ENCODE data around the gene HEXB.
"Not testable (repeated sequence)": the region's sequence is repeated elsewhere in the genome, so short reads cannot be mapped to it uniquely, and the experiment has no call there.

The HEXB gene

DNA sequence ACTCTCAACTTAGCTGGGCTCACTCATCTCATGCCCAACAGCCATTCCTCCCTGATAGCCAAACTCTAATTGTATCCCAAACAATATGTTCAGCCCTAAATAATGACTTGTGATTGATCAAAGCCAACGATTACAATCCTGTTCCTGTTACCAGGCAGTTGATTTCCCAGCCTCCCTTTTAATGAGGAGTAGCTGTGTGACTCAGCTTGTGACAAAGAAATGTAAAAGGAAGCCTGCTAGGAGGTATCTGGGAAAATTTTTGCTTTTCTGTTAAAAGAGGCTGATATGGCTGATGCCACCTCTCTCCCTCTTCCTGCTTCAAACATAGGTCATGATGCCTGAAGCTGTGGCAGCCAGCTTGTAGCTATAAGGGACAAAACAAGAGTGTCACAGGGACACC lies 24.9 kb upstream of the HEXB start:
- DNase-seq = no peak

DNA sequence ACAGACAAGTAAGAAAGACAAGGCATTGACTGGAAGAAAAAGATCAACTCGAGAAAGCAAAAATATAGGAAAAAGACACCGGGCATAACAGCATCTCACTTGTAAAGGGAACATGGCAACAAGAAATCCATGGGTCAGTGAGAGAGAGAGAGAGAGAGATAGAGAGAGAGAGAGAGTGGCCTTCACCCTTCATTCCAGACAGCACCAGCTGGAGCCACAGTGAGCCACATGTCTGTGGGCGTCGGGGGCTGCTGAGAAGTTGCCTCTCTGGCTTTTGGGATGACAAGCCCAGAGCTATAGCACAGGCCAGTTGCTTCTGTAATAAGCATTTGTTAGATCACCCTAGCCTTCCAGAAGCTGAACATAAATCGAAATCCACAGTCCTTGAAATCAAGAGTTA lies 24.2 kb upstream of the HEXB start:
- DNase-seq = no peak

DNA sequence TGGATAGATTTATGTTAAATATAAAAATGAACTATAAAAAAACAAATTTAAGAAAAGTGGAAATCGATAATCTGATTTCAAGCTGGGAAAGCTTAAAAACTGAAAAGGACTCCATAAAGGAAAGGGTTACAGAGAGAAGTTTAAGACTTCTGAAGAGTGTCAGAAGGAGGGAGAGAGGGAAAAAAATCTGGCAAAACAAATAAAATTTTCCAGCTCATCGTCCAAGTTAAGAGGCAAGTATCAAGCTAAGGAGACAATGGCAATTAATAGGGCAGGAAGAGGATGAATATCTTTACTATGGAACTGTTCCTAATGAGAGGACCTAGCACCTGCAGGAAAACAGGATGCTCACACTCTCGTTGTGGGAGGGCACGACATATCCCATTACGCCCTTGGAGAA lies 20.5 kb upstream of the HEXB start:
- DNase-seq = no peak

DNA sequence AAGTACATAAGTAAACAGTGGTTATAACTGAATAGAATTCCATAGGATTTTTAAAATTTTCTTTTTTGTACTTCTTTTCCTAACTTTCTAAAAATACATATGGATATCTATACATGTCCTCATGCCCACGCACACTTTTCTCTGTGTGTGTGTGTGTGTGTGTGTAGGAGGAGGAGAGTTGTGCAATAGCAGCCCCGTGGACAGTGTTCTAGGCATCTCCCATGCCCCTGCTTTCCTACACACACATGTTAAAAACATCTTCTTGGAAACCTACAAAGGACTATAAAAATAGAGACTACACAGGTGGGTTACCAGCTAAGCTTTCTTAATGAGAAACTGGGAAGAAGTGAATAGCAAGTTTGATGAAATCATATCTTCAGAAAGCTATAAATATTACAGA lies 19.8 kb upstream of the HEXB start:
- no peak for DNase-seq

DNA sequence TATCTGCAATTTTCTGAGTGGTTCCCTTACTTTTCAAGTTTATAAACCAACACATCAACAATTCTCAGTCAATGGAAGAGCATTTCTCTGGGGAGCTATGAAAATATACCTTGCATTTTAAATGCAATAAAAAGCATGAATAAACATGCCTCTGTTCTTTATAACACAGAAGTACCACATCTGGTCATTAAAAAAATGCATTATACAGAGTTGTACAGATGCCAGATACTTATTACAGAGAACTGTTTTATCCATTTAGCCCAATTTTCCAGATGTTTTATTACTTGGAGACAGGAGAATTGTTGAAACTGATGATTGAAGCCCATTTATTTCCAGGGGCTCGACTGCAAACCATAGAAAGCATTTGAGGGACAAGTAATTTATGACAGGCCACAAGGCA lies 19.2 kb upstream of the HEXB start:
- no peak for DNase-seq

DNA sequence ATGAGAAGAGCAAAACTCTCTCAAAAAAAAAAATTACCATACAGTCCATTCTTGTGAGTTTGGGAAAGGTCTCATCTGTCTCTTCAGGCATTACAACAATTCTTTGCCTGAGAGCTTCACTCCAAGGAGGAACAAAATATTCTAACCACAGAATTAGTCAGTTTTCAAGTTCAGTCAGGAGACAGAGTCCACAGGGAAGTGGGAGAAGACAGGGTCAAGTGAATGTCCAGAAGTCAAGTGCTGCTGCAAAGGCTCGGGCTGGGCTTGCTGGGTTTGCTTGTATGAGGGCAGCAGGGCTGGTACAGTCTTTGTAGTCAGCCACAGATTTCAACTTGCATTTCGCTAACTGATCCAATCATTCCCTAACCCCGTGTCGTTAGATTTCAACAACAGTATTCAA lies 17.6 kb upstream of the HEXB start:
- DNase-seq = no peak

DNA sequence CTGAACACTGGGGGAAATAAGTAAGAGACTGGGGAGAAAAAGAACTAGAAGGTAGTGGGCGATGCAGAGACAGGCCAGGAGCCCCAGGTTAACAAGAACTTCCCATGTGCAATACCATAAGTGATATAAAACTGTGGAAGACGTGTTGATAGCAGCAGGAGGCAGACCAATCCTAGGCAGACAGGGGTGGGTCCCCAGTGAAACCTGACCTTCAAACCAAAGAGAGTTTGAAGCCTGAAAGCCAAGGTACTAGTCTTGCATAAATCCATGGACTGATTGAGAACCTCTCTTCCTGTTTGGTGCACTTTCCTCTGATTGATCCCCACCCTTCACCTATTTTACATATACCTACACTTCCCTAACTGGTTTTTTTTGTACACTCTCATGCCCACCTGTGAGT lies 15.2 kb upstream of the HEXB start:
- no peak for DNase-seq

DNA sequence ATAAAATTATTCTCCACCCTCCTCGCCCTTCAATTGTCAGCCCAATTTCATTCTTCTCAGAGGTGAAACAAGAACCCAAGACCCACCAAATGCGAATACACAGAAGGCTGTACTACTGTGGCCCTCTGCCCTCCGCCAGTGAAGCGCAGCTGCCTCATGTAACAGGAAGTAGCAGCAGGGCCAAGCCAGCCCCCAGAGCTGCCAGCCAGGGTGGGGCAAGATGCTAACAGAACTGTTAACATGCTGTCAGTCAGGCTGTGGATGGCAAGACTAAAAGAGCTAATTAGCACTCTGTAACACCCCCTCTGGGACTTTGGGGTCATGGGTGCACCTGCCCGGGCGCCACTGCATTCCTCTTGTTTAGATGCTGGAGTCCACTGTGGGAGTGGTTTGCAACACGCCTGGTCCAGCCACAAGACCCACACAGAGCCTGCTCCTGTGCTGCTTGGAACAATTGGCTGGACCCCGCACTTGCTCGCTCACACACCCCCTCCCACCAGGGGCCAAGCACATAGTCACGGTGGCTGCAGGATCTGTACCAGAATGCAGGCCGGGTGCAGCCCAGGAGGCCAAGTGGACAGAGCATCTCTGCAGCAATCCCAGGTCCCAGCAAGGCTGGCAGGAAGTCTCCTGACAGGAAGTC lies 14.5 kb upstream of the HEXB start:
- no peak for DNase-seq

DNA sequence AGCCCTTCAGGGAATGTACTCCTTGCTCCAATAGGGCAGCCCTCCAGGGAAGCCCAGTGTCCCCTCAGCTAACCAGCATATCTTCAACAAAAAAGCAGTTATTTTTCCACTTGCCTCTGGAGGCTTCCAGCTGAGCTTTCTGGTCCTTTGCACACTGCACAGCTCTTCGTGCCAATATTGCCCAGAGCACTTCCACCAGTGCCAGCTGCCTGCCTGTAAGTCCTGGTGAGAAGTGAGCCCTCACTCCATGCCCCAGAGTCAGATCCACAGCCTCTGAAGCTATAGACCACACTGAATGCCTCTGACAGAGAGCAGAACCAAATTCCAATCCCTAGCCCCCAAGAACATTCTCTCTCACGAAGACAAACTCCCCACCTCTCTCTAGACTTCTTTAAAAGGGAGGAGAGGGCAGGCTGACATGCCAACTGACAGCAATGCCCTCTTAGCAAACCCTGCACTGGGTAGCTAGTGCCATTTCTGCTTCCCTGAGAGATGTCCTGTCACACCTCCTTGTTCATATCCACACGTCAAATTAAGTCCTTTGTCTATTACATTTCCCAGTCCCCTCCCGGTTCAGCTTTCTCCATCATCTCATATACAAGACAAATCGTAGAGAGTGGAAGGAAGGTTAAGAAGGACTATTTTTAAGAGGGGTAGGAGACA lies 12.7 kb upstream of the HEXB start:
- no peak for DNase-seq

DNA sequence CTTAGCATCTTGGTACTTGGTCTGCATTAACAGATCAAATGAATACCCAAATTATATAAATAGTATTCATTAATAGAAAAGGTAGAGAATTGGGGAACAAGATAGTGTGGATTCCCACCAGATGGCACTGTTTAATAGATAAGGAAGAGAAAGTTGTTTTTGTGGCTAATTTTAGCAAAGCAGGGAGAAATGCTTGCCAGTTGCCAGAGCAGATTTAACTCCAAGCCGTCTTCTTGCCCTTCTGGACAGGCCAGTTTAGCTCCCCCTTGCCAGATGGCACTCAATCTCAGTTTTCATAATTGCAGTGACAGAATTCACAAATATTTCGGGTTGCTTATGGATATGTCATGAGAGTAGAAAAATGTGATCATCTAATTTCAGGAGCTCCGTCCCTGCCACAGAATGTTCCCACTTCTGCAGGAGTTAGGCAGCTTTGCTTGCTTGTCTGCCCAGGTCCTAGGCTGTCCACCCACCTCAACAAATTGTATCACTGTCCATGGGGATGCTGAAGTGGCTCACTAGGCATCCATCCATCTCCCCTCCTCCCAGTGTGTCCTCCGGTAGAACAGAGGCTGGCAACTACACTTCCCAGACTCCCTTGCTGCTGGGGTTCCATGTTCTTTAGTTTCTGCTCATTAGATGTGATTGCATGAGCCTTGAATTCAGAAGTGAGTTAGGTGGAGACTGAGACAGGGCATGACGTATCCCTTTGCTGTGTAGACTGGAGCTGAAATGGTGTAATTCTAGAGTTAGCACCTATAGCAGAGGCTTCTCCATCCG lies 11.8 kb upstream of the HEXB start:
- DNase-seq = peak; percentile 39

DNA sequence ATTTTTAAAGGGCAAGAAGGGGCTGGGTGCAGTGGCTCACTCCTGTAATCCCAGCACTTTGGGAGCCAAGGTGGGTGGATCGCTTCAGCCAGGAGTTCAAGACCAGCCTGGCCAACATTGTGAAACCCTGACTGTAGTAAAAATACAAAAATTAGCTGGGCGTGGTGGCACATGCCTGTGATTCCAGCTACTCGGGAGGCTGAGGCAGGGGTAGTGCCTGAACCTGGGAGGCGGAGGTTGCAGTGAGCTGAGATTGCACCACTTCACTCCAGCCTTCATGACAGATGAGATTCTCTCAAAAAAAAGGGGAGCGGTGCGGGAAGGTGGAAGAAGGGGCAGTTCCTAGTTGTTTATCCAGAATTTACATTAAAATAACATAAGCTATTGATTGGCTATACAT lies 8.6 kb upstream of the HEXB start:
- DNase-seq = not testable (repeated sequence)

DNA sequence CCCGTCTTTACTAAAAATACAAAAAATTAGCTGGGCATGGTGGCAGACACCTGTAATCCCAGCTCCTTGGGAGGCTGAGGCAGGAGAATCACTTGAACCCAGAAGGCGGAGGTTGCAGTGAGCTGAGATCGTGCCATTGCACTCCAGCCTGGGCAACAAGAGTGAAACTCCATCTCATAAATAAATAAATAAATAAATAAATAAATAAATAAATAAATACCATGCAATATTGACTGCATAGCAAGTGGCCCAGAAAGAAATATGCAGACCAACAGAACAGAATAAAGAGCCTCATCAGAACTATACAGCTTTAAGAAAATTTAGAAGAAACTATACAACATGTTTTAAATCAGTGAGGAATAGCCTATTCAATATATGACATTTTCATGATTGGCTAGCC lies 6.9 kb upstream of the HEXB start:
- not testable (repeated sequence) for DNase-seq

DNA sequence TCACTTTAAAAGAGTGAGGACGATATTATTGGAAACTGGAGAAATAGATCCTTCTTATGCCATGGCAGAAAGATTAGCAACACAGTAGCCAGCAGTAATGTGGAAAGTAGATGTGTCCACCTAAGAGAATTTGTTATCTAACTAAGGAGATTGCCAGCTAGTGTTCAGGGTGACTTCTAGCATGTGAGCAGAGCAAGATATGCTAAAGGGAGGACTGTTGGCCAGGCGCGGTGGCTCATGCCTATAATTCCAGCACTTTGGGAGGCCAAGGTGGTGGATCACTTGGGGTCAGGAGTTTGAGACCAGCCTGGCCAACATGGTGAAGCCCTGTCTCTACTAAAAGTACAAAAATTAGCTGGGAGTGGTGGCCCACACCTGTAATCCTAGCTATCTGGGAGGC lies 5.7 kb upstream of the HEXB start:
- DNase-seq = not testable (repeated sequence)

DNA sequence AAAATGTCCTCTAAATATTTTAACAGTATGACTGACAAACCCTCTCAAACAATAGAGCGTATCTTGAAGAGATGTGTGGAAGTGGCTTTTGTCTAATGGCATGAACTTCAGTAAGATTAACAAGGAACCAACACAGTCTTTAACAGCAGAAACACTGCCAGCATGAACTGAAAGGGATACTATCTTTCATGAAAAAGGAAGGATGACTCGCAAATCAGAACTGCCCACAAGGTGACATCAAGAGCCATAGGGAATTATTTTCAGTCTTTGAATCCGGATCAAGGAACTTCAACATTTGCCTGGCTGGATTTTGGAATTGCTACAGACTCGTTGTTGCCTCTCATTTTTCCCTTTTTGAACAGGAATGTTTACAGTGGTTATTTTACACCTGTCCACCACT lies 5.1 kb upstream of the HEXB start:
- DNase-seq = no peak

DNA sequence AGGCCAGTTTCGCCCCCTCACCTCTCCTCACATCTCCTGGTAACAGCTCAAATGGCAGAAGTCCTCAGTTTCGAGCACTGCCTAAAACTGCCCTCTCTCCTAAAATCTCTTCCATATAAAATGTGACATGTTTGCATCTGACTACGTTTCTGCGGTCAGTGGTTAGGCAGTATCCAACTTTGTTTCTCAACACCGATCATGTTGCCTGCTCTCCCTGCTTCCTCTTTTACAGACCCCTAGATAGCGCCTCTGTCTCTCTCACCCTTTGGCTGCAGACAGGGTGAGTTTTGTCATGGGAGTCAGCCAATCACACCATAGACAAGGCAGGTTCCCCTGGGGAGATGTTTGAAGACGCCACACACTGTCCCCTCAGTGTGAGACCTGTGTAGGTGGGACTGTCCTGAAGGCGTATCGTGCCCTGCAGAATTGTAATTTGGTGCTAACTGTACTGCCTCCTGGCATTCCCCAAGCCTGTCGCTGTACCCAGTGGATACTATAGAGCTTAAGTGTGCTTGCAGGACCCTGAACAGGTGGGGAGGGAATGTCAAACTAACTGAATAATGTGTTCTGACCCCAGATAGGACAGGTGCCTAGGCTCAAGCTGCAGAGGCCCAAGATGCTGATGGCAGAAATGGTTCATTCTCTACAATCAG lies 1.1 kb downstream of the HEXB start:
- DNase-seq = peak; percentile 24

DNA sequence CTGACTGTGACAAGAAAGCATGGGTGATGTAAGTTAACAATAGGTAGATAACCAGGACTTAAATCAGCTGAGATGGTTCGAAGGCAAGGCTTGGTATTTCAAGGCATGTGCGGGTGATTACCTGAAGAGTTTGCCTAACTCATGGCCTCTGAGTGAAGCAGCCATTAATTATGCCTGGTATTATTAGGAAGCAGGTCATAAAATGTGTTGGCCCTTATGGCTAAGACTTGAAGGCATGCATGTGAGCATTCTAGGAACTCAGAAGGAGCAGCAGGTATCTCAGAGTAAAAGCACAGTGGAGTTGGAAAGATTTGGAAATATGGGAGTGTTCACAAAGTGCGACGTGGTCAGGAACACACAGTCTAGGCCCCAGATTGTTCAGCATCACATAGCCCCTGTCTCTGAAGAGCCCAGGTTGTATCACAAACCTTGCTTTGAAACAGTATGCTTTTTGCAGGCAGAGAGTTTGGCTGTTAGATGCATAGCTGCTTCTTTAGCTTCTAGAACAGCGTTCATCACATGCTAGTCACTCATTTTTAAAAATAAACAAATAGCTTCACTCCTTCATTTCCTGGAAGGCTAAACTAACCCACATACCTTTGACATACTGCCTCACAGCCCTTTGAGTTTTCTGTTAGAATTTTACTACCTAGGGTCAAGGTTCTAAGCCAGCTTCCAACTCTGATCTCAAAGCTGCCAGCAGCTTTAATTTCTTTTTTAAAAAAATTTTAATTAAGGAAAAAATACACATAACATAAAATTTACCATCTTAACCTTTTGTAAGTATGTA lies 2.1 kb downstream of the HEXB start:
- no peak for DNase-seq

DNA sequence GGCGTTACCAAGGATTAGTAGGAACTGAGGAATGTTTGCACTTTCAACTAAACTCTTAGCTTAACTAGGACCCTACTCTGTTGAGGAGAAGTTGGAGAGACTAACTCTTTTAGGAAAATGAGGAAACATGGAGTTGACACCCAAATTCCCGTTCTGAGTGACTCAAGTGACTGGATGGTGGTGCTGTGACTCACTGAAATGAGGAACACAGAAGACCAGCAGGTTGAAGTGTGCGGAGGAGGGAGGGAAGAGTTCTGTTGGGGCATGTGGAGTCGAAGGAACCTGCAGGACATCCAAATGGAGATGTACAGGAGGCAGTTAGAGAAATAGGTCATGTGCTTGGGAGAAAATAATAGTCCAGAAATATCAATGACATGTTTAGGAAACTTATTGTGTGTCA lies 8.2 kb downstream of the HEXB start:
- DNase-seq = no peak

DNA sequence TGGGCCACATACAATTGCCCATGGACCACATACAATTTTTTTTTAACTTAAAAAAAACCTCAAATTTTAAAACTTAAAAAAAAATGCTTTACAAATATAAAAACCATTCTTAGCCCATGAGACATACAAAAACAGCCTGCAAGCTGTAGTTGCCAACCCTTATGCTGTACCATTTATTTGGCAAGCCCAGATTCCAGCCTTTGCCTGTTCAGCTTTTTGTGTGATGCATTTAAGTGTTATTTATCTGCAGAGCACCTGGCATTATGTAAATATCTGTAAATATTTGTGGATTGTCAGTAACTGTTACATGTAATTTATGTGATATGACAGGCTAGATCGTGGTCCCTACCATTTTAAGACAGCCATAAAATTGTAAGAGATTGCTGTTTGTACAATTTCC lies 32.6 kb downstream of the HEXB start:
- no peak for DNase-seq

DNA sequence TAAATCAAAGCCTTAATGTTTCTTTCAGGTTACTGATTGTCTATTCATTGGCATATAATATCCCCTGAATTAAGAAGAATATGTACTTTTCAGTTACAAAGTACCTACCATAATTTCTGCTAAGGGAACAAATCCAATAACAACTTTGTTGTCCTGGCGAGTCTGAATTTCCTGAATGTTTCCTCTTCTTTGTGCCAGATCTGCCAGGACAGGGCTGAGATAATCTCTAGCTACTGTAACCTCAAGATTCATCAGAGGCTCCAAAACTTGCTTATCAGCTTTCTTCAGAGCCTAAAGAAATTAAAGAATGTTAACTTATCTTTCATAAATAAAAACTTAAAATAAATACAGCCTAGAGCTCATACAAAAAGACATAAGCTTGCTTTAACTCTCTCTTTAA lies 37.2 kb downstream of the HEXB start:
- no peak for DNase-seq

DNA sequence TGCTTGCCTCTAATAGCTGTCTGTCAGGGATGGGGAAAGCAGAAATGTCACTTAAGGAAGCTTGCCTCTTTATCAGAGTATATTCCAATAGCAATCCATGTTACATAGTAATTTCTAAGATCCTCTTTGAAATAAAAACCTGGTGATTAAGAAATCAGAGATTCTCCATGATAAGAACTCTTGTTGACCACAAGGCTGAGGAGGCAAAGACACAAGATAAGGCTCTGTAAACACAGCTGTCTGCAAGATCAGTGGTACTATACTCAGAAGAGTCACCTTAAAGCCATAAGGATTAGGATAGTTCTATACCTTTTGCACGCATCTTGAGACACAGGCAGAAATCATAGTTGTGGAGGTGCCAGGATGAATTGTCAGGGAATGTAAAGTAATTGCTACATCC lies 40.3 kb downstream of the HEXB start:
- no peak for DNase-seq

DNA sequence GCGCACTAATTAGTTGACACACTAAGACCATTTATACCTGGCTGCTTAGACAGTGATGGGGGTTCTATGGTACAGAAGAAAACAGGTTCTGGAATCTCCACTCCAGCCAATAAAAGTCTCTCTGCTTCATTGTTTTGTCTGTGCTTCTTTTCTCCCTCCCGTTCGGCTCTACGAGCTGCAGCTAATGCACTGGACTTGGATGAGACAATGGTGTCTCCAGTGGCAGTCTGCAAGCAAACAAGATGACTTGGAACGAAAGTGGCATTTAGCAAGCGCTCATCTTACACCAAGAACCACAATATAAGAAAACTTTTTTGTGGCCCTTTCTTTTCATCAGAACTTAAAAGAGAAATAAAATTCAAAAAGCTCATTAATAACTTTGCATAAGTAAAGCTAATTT lies 51.7 kb downstream of the HEXB start:
- DNase-seq = no peak

DNA sequence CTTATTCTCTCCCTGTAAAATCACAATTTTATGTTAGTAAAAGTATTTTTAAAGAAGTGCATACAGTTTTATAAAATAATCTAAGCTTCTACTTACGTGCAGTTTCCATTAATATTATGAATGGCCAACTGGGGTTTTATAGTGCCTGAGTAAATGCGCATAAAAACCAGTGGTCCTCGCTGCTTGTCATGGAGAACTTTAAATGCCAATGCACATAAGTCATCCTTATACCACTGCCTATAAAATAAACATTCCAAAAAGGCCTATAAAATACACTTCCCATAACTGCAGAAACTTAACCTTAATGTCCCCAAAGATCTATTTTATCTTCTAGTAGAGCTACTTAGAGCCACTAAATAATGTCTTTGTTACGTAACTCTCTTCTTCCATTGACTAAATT lies 53.4 kb downstream of the HEXB start:
- no peak for DNase-seq

DNA sequence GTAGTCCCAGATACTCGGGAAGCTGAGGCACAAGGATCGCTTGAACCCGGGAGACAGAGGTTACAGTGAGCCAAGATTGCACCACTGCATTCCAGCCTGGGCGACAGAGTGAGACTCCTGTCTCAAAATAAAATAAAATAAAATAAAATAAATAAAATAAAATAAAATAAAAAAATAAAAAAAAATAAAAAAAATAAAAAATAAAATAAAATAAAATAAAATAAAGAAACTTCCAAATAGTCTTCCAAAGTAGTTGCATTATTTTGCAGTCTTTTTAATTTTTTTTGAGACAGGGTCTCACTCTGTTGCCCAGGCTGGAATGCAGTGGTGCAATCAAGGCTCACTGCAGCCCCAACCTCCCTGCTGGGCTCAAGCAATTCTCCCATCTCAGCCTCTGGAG lies 63.7 kb downstream of the HEXB start:
- not testable (repeated sequence) for DNase-seq

All from CD4-positive, alpha-beta T cell treated with Interleukin-17A for 1 hour (primary cell).